ENCODE results near the gene SLAMF7.

SLAMF7 gene

GRCh38 chr1:160799641-160800040 is 60.6 kb downstream of the SLAMF7 start:
- no peak for DNase-seq (ENCODE audit: low read depth in 2 of 3, low spot score in 1 of 3)

GRCh38 chr1:160800142-160800541 is 61.1 kb downstream of the SLAMF7 start:
- DNase-seq (ENCODE audit: low read depth in 2 of 3, low spot score in 1 of 3), result no peak

GRCh38 chr1:160800645-160801408 is 61.8 kb downstream of the SLAMF7 start:
- no peak for DNase-seq (ENCODE audit: low read depth in 2 of 3, low spot score in 1 of 3)

- no peak for DNase-seq (ENCODE audit: low read depth in 2 of 3, low spot score in 1 of 3)
Observed at GRCh38 chr1:160801836-160802580, 63.0 kb downstream of the SLAMF7 start.
